Measurements from ENCODE around the gene ECI1. TPM values are rescaled to one million over a fixed set of nuclear protein-coding genes. Genes with fewer than 3 reads are reported as not detected.

ECI1 gene
- total RNA-seq, 1 experiment from 2014 or later = 95.4 TPM

DNA sequence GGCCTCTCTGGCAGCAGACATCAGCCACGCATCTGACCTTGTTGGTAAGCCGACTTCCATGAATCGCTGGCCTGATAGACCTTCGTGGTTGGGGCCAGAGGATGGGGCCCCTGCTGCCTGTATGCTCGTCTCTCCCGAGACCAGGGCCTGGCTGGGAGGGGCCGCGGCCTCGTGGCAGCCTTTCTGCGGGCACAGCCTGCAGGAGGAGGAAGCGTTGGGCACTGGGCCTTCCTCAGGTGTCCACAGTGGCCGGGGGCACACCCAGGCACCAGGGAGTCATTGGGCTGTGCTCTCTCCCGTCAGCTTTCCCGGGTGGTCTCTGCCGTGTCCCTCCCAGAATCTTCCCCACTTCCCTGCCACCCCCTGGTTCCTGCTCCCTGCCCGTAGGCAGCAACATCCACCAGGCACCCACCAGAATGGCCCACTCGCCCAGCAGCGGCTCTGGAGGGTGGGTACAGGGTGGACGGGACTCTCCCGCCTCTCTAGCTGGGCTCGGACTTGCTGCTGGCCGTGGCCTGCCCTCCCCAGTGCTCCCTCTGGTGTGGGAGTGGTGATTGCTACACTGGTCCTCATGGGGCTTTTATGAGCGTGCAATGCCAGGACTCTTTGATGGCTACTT, 21.6 kb downstream of the ECI1 start:
- peaks cover 0 to 25% (median 14%) of the 10 kb centered on the region in 3 experiments; a peak in 6 of 7 replicates for H3K36me3 Mint-ChIP-seq (ENCODE audit: insufficient read depth in 1 of 3, low read depth in 3 of 3)
- H2AFZ ChIP-seq (ENCODE audit: low read length) = no peak overlapping the region
- TF ChIP-seq, protein P1, sequence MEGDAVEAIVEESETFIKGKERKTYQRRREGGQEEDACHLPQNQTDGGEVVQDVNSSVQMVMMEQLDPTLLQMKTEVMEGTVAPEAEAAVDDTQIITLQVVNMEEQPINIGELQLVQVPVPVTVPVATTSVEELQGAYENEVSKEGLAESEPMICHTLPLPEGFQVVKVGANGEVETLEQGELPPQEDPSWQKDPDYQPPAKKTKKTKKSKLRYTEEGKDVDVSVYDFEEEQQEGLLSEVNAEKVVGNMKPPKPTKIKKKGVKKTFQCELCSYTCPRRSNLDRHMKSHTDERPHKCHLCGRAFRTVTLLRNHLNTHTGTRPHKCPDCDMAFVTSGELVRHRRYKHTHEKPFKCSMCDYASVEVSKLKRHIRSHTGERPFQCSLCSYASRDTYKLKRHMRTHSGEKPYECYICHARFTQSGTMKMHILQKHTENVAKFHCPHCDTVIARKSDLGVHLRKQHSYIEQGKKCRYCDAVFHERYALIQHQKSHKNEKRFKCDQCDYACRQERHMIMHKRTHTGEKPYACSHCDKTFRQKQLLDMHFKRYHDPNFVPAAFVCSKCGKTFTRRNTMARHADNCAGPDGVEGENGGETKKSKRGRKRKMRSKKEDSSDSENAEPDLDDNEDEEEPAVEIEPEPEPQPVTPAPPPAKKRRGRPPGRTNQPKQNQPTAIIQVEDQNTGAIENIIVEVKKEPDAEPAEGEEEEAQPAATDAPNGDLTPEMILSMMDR (conservative IDR thresholded peaks at IDR 0.05) = no peak
- H3K9me3 Mint-ChIP-seq = no peaks in the 10 kb centered on the region
- H2AK5ac ChIP-seq (ENCODE audit: insufficient read length, low read length) = no peak overlapping the region
- H4K91ac ChIP-seq (ENCODE audit: insufficient read length, low read depth, low read length) = no peak overlapping the region
- no peak overlapping the region for H3T11ph ChIP-seq (ENCODE audit: low read length)
- H2BK20ac ChIP-seq (ENCODE audit: low read depth, low read length, poor library complexity, severe bottlenecking) = no peak overlapping the region
- H3K27me3 Mint-ChIP-seq (ENCODE audit: low read depth) = no peaks in the 10 kb centered on the region; the same call in 1 of the 2 replicates
- no peak overlapping the region for H3K56ac ChIP-seq (ENCODE audit: insufficient read length, low read depth, low read length)
- no peak overlapping the region for H2BK15ac ChIP-seq (ENCODE audit: low read depth, low read length)
- no peaks in the 10 kb centered on the region for H3K79me1 ChIP-seq (ENCODE audit: insufficient read depth, low read depth, low read length, poor library complexity, severe bottlenecking)
- H3K4me1 ChIP-seq (ENCODE audit: insufficient read depth, low read length) = no peaks in the 10 kb centered on the region
- no peaks in the 10 kb centered on the region for H3K9me3 ChIP-seq (ENCODE audit: control insufficient read depth, low read depth, low read length)
- DNase-seq = no peak
- H3K9ac ChIP-seq (ENCODE audit: extremely low read depth, insufficient read length, low read length) = no peak overlapping the region
- H4K20me1 ChIP-seq (ENCODE audit: control insufficient read depth, insufficient read depth, insufficient read length) = no peaks in the 10 kb centered on the region
- H4K8ac ChIP-seq (replicated peaks; ENCODE audit: insufficient read length, low read depth, low read length) = no peak overlapping the region
- peak overlapping the region in 1 of 3 experiments; percentile 64; a peak in 1 of 7 replicates for H3K27ac Mint-ChIP-seq
- no peak overlapping the region for H3K4ac ChIP-seq (ENCODE audit: low read depth, low read length)
- H3K27me3 ChIP-seq (ENCODE audit: insufficient read depth, low read length) = no peaks in the 10 kb centered on the region
- H2BK12ac ChIP-seq (ENCODE audit: insufficient read length, low read depth, low read length) = no peak overlapping the region
- H2BK5ac ChIP-seq (ENCODE audit: insufficient read length, low read length) = no peak overlapping the region
- H3K23me2 ChIP-seq (ENCODE audit: insufficient read length, low read depth, low read length, poor library complexity, severe bottlenecking) = no peaks in the 10 kb centered on the region
- H3K14ac ChIP-seq (ENCODE audit: insufficient read depth, low read length) = no peak overlapping the region
- no CpG with 5 or more reads among the region's 23 CpGs for WGBS (ENCODE audit: extremely low coverage, insufficient read length, low lambda C conversion rate)
- H3K18ac ChIP-seq (ENCODE audit: insufficient read length, low read depth, low read length) = no peak overlapping the region
- H3K4me3 Mint-ChIP-seq = no peak overlapping the region
- H3K23ac ChIP-seq (ENCODE audit: insufficient read length, low read depth, low read length) = no peak overlapping the region
- no peaks in the 10 kb centered on the region; a peak in 1 of 4 replicates for H3K4me1 Mint-ChIP-seq
- no peak overlapping the region for H3K27ac ChIP-seq (ENCODE audit: insufficient read length, low read depth, low read length)
- no peak overlapping the region for H2BK120ac ChIP-seq (ENCODE audit: low read depth, low read length, poor library complexity, severe bottlenecking)
- H4K5ac ChIP-seq (ENCODE audit: insufficient read length, low read depth, low read length) = no peak overlapping the region
- no peak overlapping the region for H3K4me2 ChIP-seq (ENCODE audit: insufficient read depth, insufficient read length, low read length)
- H3K79me2 ChIP-seq (ENCODE audit: insufficient read depth, low read length) = peaks cover 3% of the 10 kb centered on the region; the same call in 1 of the 2 replicates
